Right atrium auricular region (tissue), 2 donors: ENCODE measurements around the gene WEE2. TPM values are rescaled to one million over a fixed set of nuclear protein-coding genes. Genes with fewer than 3 reads are reported as not detected.
"Not testable (repeated sequence)": the region's sequence is repeated elsewhere in the genome, so short reads cannot be mapped to it uniquely, and the experiment has no call there.

ENCODE experiments used
- DNase-seq: peaks from one replicate; pipeline ENCODE4 v3.0.0-alpha.2; 2019; ENCODE audit warnings: low spot score
- H3K27ac ChIP-seq, 2 donors: fragments of 200-600 bp; sonication (generic); 1 replicate in 1 of 2; 2 replicates in 1 of 2; pipeline ENCODE4 v1.5.1; 2016 to 2019
- H3K27me3 ChIP-seq, 2 donors: fragments of 200-600 bp; sonication (generic); one replicate each; pipeline versions ENCODE4 v1.5.1 to v1.6.0; 2017 to 2019
- H3K36me3 ChIP-seq: fragments of 200-600 bp; sonication (generic); one replicate; pipeline ENCODE4 v1.5.1; 2016
- H3K4me1 ChIP-seq, 2 donors: fragments of 200-600 bp; sonication (generic); one replicate each; pipeline versions ENCODE4 v1.5.1 to v1.6.0; 2017 to 2019
- H3K4me3 ChIP-seq, 2 donors: fragments of 200-600 bp; sonication (generic); 1 replicate in 1 of 2; 2 replicates in 1 of 2; pipeline ENCODE4 v1.5.1; 2017 to 2019; ENCODE audit warnings: mild to moderate bottlenecking in 1 of 2, moderate library complexity in 1 of 2
- H3K9me3 ChIP-seq, 2 donors: fragments of 200-600 bp; sonication (generic); one replicate each; pipeline ENCODE4 v1.5.1; 2019
- total RNA-seq, 2 donors: library from RNA; depleted of rRNA; stranded (reverse); fragments of >200 nt; gene quantifications; one replicate each; pipeline ENCODE4 v1.1.0, GENCODE V29; 2016
- TF ChIP-seq, protein P1 (sequence below), 2 donors: fragments of 200-600 bp; sonication (generic); IDR thresholded peaks; one replicate each; pipeline ENCODE4 v1.5.1; 2019; ENCODE audit warnings: antibody characterized with exemption in 2 of 2

Gene WEE2
- total RNA-seq, 2 donors from 2014 or later: not detected

DNA sequence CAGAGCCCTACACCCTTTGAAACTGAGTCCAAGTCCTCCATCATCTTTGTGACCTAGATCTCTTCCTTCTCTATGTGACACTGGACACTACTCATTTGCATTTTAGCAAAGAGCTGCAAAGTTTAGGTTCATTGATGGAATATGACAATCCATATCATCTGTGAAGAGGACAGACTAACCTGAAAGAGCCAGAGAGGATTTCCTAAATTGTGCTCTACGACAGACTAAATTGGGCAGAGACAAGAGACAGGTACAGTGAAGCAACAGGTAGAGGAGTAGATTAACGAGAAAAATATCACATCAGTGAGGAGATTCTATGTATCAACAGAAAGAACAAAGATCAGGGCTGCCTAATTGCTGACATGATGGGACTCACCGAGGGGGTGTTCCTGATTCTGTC, 55.6 kb downstream of the WEE2 start, which contains the start of gene TAS2R3:
TSS of gene TAS2R3 (plus strand) at position 301 of the 400 bp plus-strand sequence. CDS start at position 363, 62 bp downstream.
- no peak for DNase-seq
- no peaks in the 10 kb centered on the region for H3K4me1 ChIP-seq
- peaks cover 4% of the 10 kb centered on the region for H3K36me3 ChIP-seq
- no peaks in the 10 kb centered on the region for H3K9me3 ChIP-seq
- H3K4me3 ChIP-seq: no peak within 1 kb of the TSS
- no peaks in the 10 kb centered on the region for H3K27me3 ChIP-seq
- no peak within 1 kb of the TSS for H3K27ac ChIP-seq
- TF ChIP-seq, protein P1, sequence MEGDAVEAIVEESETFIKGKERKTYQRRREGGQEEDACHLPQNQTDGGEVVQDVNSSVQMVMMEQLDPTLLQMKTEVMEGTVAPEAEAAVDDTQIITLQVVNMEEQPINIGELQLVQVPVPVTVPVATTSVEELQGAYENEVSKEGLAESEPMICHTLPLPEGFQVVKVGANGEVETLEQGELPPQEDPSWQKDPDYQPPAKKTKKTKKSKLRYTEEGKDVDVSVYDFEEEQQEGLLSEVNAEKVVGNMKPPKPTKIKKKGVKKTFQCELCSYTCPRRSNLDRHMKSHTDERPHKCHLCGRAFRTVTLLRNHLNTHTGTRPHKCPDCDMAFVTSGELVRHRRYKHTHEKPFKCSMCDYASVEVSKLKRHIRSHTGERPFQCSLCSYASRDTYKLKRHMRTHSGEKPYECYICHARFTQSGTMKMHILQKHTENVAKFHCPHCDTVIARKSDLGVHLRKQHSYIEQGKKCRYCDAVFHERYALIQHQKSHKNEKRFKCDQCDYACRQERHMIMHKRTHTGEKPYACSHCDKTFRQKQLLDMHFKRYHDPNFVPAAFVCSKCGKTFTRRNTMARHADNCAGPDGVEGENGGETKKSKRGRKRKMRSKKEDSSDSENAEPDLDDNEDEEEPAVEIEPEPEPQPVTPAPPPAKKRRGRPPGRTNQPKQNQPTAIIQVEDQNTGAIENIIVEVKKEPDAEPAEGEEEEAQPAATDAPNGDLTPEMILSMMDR (IDR thresholded peaks at IDR 0.05): no peak

- H3K9me3 ChIP-seq, H3K4me1 ChIP-seq, H3K27ac ChIP-seq, H3K27me3 ChIP-seq, H3K4me3 ChIP-seq, H3K36me3 ChIP-seq, DNase-seq: not testable (repeated sequence)
Measured at GRCh38 chr7:141770083-141770583, 62.0 kb downstream of the WEE2 start.

DNA sequence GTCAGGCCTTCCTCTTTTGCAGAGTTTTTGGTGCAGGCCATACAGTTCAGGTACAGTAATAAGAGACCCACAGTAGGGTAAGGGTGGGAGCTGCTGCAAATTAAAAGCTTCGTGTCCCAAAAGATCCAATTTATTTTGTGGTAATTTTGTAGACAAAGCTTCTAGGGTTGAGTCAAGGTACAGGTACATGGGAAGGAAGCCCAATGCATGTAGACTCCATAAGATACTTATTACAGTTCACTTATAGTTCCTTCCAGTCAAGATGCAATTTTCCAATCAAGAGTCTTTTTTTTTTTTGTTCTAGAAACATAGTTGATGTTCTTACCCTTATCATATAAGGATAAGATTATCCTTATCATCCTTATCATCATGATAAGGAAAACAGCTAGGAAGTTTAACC, 68.2 kb downstream of the WEE2 start, which contains the start of gene TAS2R4:
TSS of gene TAS2R4 (plus strand) at position 301 of the 400 bp plus-strand sequence. CDS start 1,815 bp downstream, outside the sequence.
- DNase-seq: no peak
- H3K4me1 ChIP-seq: no peaks in the 10 kb centered on the region
- no peak within 1 kb of the TSS for H3K4me3 ChIP-seq
- TF ChIP-seq, protein P1 (IDR thresholded peaks at IDR 0.05): no peak
- peaks cover 9% of the 10 kb centered on the region for H3K36me3 ChIP-seq
- H3K27ac ChIP-seq: no peak within 1 kb of the TSS
- peaks cover 0 to 4% of the 10 kb centered on the region in 2 donors for H3K9me3 ChIP-seq
- no peaks in the 10 kb centered on the region for H3K27me3 ChIP-seq

Other genes starting within 250 kb of the WEE2 start
- gene AGK, start 156.9 kb upstream of the WEE2 start, total RNA-seq: 10 to 100 TPM; 24.2 to 41.9 TPM
- gene DENND11, start 6.2 kb upstream of the WEE2 start, total RNA-seq: 10 to 100 TPM in 1 of 2 donors, 1 to 10 TPM in 1; 6.5 to 10.6 TPM
- 100 to 1,000 TPM; 102 to 119 TPM for gene SSBP1, start 30.0 kb downstream of the WEE2 start, total RNA-seq
- not detected for gene TAS2R3, start 55.7 kb downstream of the WEE2 start, total RNA-seq
- gene TAS2R4, start 68.3 kb downstream of the WEE2 start, total RNA-seq: under 1 TPM in 1 of 2 donors, not detected in 1; 0.31 TPM
- gene TAS2R5, start 81.9 kb downstream of the WEE2 start, total RNA-seq: under 1 TPM in 1 of 2 donors, not detected in 1; 0.59 TPM
- gene PRSS37, start 133.1 kb downstream of the WEE2 start, total RNA-seq: not detected
- gene OR9A4, start 208.0 kb downstream of the WEE2 start, total RNA-seq: not detected
- 1 to 10 TPM; 1.0 to 1.7 TPM for gene CLEC5A, start 238.6 kb downstream of the WEE2 start, total RNA-seq